ENCODE results near the gene ZNF521. TPM values are rescaled to one million over a fixed set of nuclear protein-coding genes. Genes with fewer than 3 reads are reported as not detected.
"Not testable (repeated sequence)": the region's sequence is repeated elsewhere in the genome, so short reads cannot be mapped to it uniquely, and the experiment has no call there.

Gene ZNF521
- total and polyA plus RNA-seq, 2 of the 13 experiments (the other 11 are each of a cell fraction or from before 2014, with no cell fraction given): 0.02 TPM; not detected in 1

DNA sequence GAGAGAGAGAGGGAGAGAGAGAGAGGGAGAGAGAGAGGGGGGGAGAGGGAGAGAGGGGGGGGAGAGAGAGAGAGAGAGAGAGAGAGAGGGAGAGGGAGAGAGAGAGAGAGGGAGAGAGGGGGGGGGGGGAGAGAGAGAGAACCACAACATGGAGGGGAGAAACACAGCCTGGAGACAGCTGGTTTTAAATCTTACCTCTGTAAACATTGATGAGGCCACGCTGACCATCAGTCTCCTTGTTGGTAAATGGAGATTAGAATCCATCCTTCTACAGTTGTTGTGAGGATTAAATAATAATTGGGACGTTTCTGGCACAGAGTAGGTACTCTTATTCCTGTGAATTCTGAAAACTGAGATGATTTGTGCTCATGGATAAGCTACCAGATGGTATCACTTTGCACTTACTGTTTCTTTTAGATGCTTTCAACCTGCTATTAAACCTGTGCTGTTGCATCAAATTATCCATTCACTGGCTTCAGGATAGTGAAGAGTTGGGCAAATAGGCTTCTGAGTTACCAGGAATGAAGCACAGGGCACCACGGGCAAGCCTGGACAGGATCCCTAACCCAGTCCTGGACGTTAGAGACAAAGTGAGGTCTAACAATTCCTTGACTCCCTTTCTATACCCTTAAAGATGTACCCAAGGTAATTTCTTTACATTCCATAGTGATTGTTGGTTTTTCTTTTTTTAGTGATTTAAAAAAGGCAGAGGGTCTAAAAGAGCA is 318.1 kb downstream of the ZNF521 start:
- Histone ChIP-seq H3K27ac (ENCODE audit: extremely low read length, insufficient read depth, low read length) (no peak overlapping the region), H2AFZ (ENCODE audit: low read length) (no peak overlapping the region), H3K79me2 (ENCODE audit: insufficient read depth, low read length) (no peaks in the 10 kb centered on the region), H3K4me1 (ENCODE audit: insufficient read depth, low read length) (no peaks in the 10 kb centered on the region), H3K9me3 (ENCODE audit: low read length) (no peaks in the 10 kb centered on the region), H3K4me3 (replicated peaks in 1 of 3; ENCODE audit: insufficient read depth in 1 of 3, low read depth in 2 of 3, low read length in 3 of 3) (no peak overlapping the region), H3K9ac (ENCODE audit: insufficient read depth, low read depth, low read length) (no peak overlapping the region), H3K36me3 (replicated peaks in 1 of 2; ENCODE audit: control insufficient read depth in 1 of 2, insufficient read depth in 2 of 2, low read length in 2 of 2) (no peaks in the 10 kb centered on the region), H3K4me2 (ENCODE audit: low read depth, low read length) (no peak overlapping the region), H4K20me1 (ENCODE audit: insufficient read depth, low read length) (no peaks in the 10 kb centered on the region), H3K27me3 (ENCODE audit: control insufficient read depth in 1 of 2, insufficient read depth in 2 of 2, low read length in 2 of 2) (no peaks in the 10 kb centered on the region)
- in situ Hi-C loops (cut with HindIII; ENCODE audit: extremely low pct_ligation_motif_present, low pct_unique_long_range_greater_than_20kb): no loop called here
- intact Hi-C loops (cut with micrococcal nuclease; ENCODE audit: unreplicated experiment): no loop called here
- no TSS peak for BruUV-seq (replicated peaks)
- ATAC-seq (no peak), FAIRE-seq (no peak), DNase-seq (ENCODE audit: low spot score) (no peak)
- no peak for TF ChIP-seq SP5 (CRISPR knock-in tag; IDR thresholded peaks at IDR 0.05; ENCODE audit: borderline replicate concordance, low read depth)
- no peak for TF ChIP-seq ZSCAN20 (CRISPR knock-in tag; IDR thresholded peaks at IDR 0.05; ENCODE audit: borderline replicate concordance)
- peak; percentile 51 for TF ChIP-seq HNRNPK (IDR thresholded peaks at IDR 0.05; ENCODE audit: low read depth, low read length, poor library complexity, severe bottlenecking)
- ChIA-PET POLR2A (no interaction called here), CTCF (ENCODE audit: low intra/inter-chr PET ratio, low total read pairs) (no interaction called here)
- 2% methylated on average over 4 of the region's 4 CpGs for WGBS (ENCODE audit: low lambda C conversion rate)

DNA sequence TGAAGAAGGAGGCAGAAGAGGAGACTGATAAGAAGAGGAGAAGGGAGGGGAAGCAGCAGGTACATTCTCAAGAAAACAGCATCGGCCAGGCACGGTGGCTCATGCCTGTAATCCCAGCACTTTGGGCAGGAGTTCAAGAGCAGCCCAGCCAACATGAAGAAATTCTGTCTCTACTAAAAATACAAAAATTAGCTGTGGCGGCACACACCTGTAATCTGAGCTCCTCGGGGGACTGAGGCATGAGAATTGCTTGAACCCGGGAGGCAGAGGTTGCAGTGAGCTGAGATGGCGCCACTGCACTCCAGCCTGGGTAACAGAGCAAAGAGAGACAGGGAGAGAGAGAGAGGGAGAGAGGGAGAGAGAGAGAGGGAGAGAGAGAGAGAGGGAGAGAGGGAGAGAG is 318.8 kb downstream of the ZNF521 start:
- ATAC-seq; H3K4me1 ChIP-seq (ENCODE audit: insufficient read depth, low read length); H3K4me3 ChIP-seq (replicated peaks in 1 of 3; ENCODE audit: insufficient read depth in 1 of 3, low read depth in 2 of 3, low read length in 3 of 3); intact Hi-C loops (cut with micrococcal nuclease; ENCODE audit: unreplicated experiment); H3K36me3 ChIP-seq (replicated peaks in 1 of 2; ENCODE audit: control insufficient read depth in 1 of 2, insufficient read depth in 2 of 2, low read length in 2 of 2); in situ Hi-C loops (cut with HindIII; ENCODE audit: extremely low pct_ligation_motif_present, low pct_unique_long_range_greater_than_20kb); H2AFZ ChIP-seq (ENCODE audit: low read length); H3K9me3 ChIP-seq (ENCODE audit: low read length); CTCF ChIA-PET (ENCODE audit: low intra/inter-chr PET ratio, low total read pairs); BruUV-seq (replicated peaks); H3K79me2 ChIP-seq (ENCODE audit: insufficient read depth, low read length); H3K4me2 ChIP-seq (ENCODE audit: low read depth, low read length); H3K9ac ChIP-seq (ENCODE audit: insufficient read depth, low read depth, low read length); H3K27ac ChIP-seq (ENCODE audit: extremely low read length, insufficient read depth, low read length); POLR2A ChIA-PET; DNase-seq (ENCODE audit: low spot score); H4K20me1 ChIP-seq (ENCODE audit: insufficient read depth, low read length); FAIRE-seq; H3K27me3 ChIP-seq (ENCODE audit: control insufficient read depth in 1 of 2, insufficient read depth in 2 of 2, low read length in 2 of 2): not testable (repeated sequence)
- WGBS (ENCODE audit: low lambda C conversion rate): under 1% methylated on average over 6 of the region's 6 CpGs
